ENCODE measurements around the gene PODN.

PODN gene

GRCh38 chr1:53091841-53092645 lies 30.0 kb downstream of the PODN start:
- TF ChIP-seq CTCF (IDR thresholded peaks at IDR 0.05; ENCODE audit: extremely low read depth, missing control alignments): no peak

GRCh38 chr1:53092659-53093450 lies 30.8 kb downstream of the PODN start:
- DNase-seq (ENCODE audit: low spot score): no peak
- no peak for TF ChIP-seq CTCF (IDR thresholded peaks at IDR 0.05; ENCODE audit: extremely low read depth, missing control alignments)

More at GRCh38 chr1:53091841-53092645, 30.0 kb downstream of the PODN start:
- DNase-seq (ENCODE audit: low spot score): no peak

- DNase-seq (ENCODE audit: low spot score): no peak
- TF ChIP-seq CTCF (IDR thresholded peaks at IDR 0.05; ENCODE audit: extremely low read depth, missing control alignments): no peak
Observed at GRCh38 chr1:53093451-53093754, 31.4 kb downstream of the PODN start.

- TF ChIP-seq CTCF (IDR thresholded peaks at IDR 0.05; ENCODE audit: extremely low read depth, missing control alignments): no peak
- DNase-seq (ENCODE audit: low spot score): no peak
Observed at GRCh38 chr1:53093778-53094532, 31.9 kb downstream of the PODN start.

GRCh38 chr1:53094533-53094919 lies 32.5 kb downstream of the PODN start:
- no peak for DNase-seq (ENCODE audit: low spot score)
- no peak for TF ChIP-seq CTCF (IDR thresholded peaks at IDR 0.05; ENCODE audit: extremely low read depth, missing control alignments)

- no peak for TF ChIP-seq CTCF (IDR thresholded peaks at IDR 0.05; ENCODE audit: extremely low read depth, missing control alignments)
- DNase-seq (ENCODE audit: low spot score): no peak
Observed at GRCh38 chr1:53104289-53104913, 42.4 kb downstream of the PODN start.

Data from GM20000 (cell line).